ENCODE results near the gene SYCE3.
"Not testable (repeated sequence)": the region's sequence is repeated elsewhere in the genome, so short reads cannot be mapped to it uniquely, and the experiment has no call there.

SYCE3 gene

GRCh38 chr22:50529416-50529896 is 33.3 kb downstream of the SYCE3 start:
- DNase-seq = no peak

GRCh38 chr22:50528682-50529415 is 33.9 kb downstream of the SYCE3 start:
- DNase-seq = no peak

GRCh38 chr22:50527921-50528681 is 34.6 kb downstream of the SYCE3 start:
- DNase-seq = no peak

- no peak for DNase-seq
Observed at GRCh38 chr22:50526834-50527801, 35.6 kb downstream of the SYCE3 start.

GRCh38 chr22:50526108-50526833 is 36.4 kb downstream of the SYCE3 start:
- no peak for DNase-seq

- no peak for DNase-seq
Observed at GRCh38 chr22:50525858-50526107, 36.9 kb downstream of the SYCE3 start.

GRCh38 chr22:50525104-50525857 is 37.4 kb downstream of the SYCE3 start, which contains the start of gene SCO2:
Gene SCO2 (minus strand): TSS chr22:50525598. CDS start chr22:50524411, 1,187 bp downstream.
- peak; percentile 69 for DNase-seq

- no peak for DNase-seq
Observed at GRCh38 chr22:50524676-50525103, 38.0 kb downstream of the SYCE3 start.

- no peak for DNase-seq
Observed at GRCh38 chr22:50523806-50524675, 38.7 kb downstream of the SYCE3 start.

- DNase-seq = no peak
Observed at GRCh38 chr22:50523458-50523805, 39.3 kb downstream of the SYCE3 start.

- no peak for DNase-seq
Observed at GRCh38 chr22:50522806-50523438, 39.8 kb downstream of the SYCE3 start.

GRCh38 chr22:50522208-50522805 is 40.4 kb downstream of the SYCE3 start:
- no peak for DNase-seq

- DNase-seq = no peak
Observed at GRCh38 chr22:50521710-50522109, 41.0 kb downstream of the SYCE3 start.

- no peak for DNase-seq
Observed at GRCh38 chr22:50520826-50521453, 41.8 kb downstream of the SYCE3 start.

- DNase-seq = not testable (repeated sequence)
Observed at GRCh38 chr22:50520184-50520583, 42.5 kb downstream of the SYCE3 start.

- DNase-seq = no peak
Observed at GRCh38 chr22:50519151-50519550, 43.6 kb downstream of the SYCE3 start.

GRCh38 chr22:50518606-50519005 is 44.1 kb downstream of the SYCE3 start:
- DNase-seq = no peak

GRCh38 chr22:50517495-50518260 is 45.0 kb downstream of the SYCE3 start:
- no peak for DNase-seq

All from NCI-H2081 treated with DMSO at 0.1 percent for 48 hours (cell line).